A549 (cell line): Measurements from ENCODE around the gene PDCD6IP. TPM values are rescaled to one million over a fixed set of nuclear protein-coding genes. Genes with fewer than 3 reads are reported as not detected.

Experiments used
- ATAC-seq, 2 experiments: fragments of 200-7000 bp in 1 of 2; fragments of >200 bp in 1 of 2; cut with Nextera tagmentation in 1 of 2; cut with Tn5 transposase in 1 of 2; 3 replicates each; pipeline versions ENCODE4 v1.8.0 to v1.9.1; 2018 to 2020; ENCODE audit warnings: mild to moderate bottlenecking in 1 of 2, moderate library complexity in 1 of 2
- CTCF ChIA-PET: fragments of 300-600 bp; sonication (Branson Sonifier 250); formaldehyde crosslinking; extraction: SDS; loops from one replicate; lab custom pipeline; 2021; ENCODE audit warnings: antibody characterized with exemption, inconsistent platforms; lab: Yijun Ruan, JAX
- POLR2A ChIA-PET: fragments of 350-600 bp; formaldehyde crosslinking; extraction: SDS; loops from one replicate; lab custom pipeline; 2021; ENCODE audit warnings: antibody characterized with exemption, inconsistent platforms; lab: Yijun Ruan, JAX
- DNase-seq, 2 experiments: peaks; one replicate each; pipeline versions ENCODE4 v3.0.0 to v3.0.0-alpha.2; 2011 to 2016; ENCODE audit warnings: low read depth in 1 of 2, low spot score in 1 of 2
- FAIRE-seq: peaks from 2 replicates; lab custom pipeline; 2011; peaks lifted over from hg19 to GRCh38; lab: Jason Lieb, UNC
- H3K27ac ChIP-seq, 2 experiments: fragments of >200 bp; sonication (Bioruptor Twin); formaldehyde crosslinking; 3 replicates each; pipeline ENCODE4 v1.5.1; 2016 to 2017
- H3K4me1 ChIP-seq: fragments of >200 bp; sonication (Bioruptor Twin); formaldehyde crosslinking; 3 replicates; pipeline ENCODE4 v1.6.1; 2016
- H3K4me2 ChIP-seq: fragments of >200 bp; sonication (Bioruptor Twin); formaldehyde crosslinking; 3 replicates; pipeline ENCODE4 v1.6.1; 2016
- H3K4me3 ChIP-seq: fragments of >200 bp; sonication (Bioruptor Twin); formaldehyde crosslinking; 3 replicates; pipeline ENCODE4 v1.5.1; 2016
- H3K9me3 ChIP-seq: fragments of >200 bp; sonication (Bioruptor Twin); formaldehyde crosslinking; 3 replicates; pipeline ENCODE4 v1.6.1; 2016
- CHD4 ChIP-seq: fragments of 200-600 bp; sonication (generic); IDR thresholded peaks from 2 replicates; pipeline ENCODE4 v1.6.1; 2016; ENCODE audit warnings: antibody characterized with exemption, mild to moderate bottlenecking, borderline replicate concordance
- FOSL2 ChIP-seq, 2 experiments: fragments of 450-650 bp in 1 of 2; fragments of >200 bp in 1 of 2; sonication (Bioruptor Twin) in 1 of 2; formaldehyde crosslinking; IDR thresholded peaks; 2 replicates each; pipeline versions ENCODE4 v1.5.0 to v1.6.1; 2016 to 2020; ENCODE audit warnings: mild to moderate bottlenecking in 1 of 2, moderate library complexity in 1 of 2
- HES2 ChIP-seq: fragments of >200 bp; sonication (Bioruptor Twin); formaldehyde crosslinking; IDR thresholded peaks from 2 replicates; pipeline ENCODE4 v1.6.1; 2016
- HOXB5 ChIP-seq: fragments of 250-450 bp; sonication (Bioruptor Pico); IDR thresholded peaks from 2 replicates; pipeline ENCODE4 v1.5.0; 2020; ENCODE audit warnings: mild to moderate bottlenecking, moderate library complexity
- JUNB ChIP-seq: fragments of >200 bp; sonication (Bioruptor Twin); formaldehyde crosslinking; IDR thresholded peaks from 2 replicates; pipeline ENCODE4 v1.6.1; 2016
- MAFK ChIP-seq: fragments of 450-650 bp; IDR thresholded peaks from 2 replicates; pipeline ENCODE4 v1.6.1; 2014; ENCODE audit not compliant: partially characterized antibody
- MAZ ChIP-seq: fragments of 150-350 bp; IDR thresholded peaks from 2 replicates; pipeline ENCODE4 v1.6.1; 2014; ENCODE audit warnings: antibody characterized with exemption, low read depth, low read length, borderline replicate concordance
- NPAS2 ChIP-seq: fragments of 250-450 bp; sonication (Bioruptor Pico); IDR thresholded peaks from 2 replicates; pipeline ENCODE4 v1.8.0; 2022; ENCODE audit warnings: mild to moderate bottlenecking, moderate library complexity, borderline replicate concordance
- RAD21 ChIP-seq, 2 experiments: fragments of >200 bp in 1 of 2; sonication (Bioruptor Twin) in 1 of 2; formaldehyde crosslinking in 1 of 2; IDR thresholded peaks in 1 of 2; conservative IDR thresholded peaks in 1 of 2; 2 replicates in 1 of 2; 3 replicates in 1 of 2; pipeline ENCODE4 v1.6.1; 2012 to 2018; ENCODE audit warnings: inconsistent platforms in 1 of 2
- RNF2 ChIP-seq: fragments of 200-600 bp; sonication (generic); IDR thresholded peaks from 2 replicates; pipeline ENCODE4 v1.6.1; 2016; ENCODE audit warnings: low read depth, mild to moderate bottlenecking, antibody characterized with exemption, moderate library complexity, borderline replicate concordance
- TP53 ChIP-seq: fragments of 250-450 bp; sonication (Bioruptor Pico); IDR thresholded peaks from 2 replicates; pipeline ENCODE4 v1.5.0; 2021; ENCODE audit warnings: mild to moderate bottlenecking, moderate library complexity
- ZC3H11A ChIP-seq: fragments of 450-650 bp; IDR thresholded peaks from 2 replicates; pipeline ENCODE4 v1.6.1; 2014; ENCODE audit warnings: antibody characterized with exemption, mild to moderate bottlenecking
- ZSCAN20 ChIP-seq: fragments of 250-450 bp; sonication (Bioruptor Pico); IDR thresholded peaks from 2 replicates; pipeline ENCODE4 v1.8.0; 2022; ENCODE audit warnings: mild to moderate bottlenecking, moderate library complexity
- whole genome bisulfite sequencing: methylation state at CpG from one replicate; pipeline ENCODE4 v1.1.6; 2017; ENCODE audit errors: missing lambda C conversion rate; 5-methylcytosine and 5-hydroxymethylcytosine counted together
- polyA plus RNA-seq, 4 experiments: library from polyadenylated mRNA; depleted of rRNA in 3 of 4; stranded (reverse); fragments of >200 nt; fragmentation: RNase III in 1 of 4; extraction: RNeasy Plus Mini Kit Qiagen cat#74134 plus additional on column Dnase treatment in 1 of 4; gene quantifications; 2 replicates in 3 of 4; 3 replicates in 1 of 4; pipeline ENCODE4 v1.2.3, GENCODE V29; 2011 to 2017
- TF ChIP-seq, protein P1 (sequence below): fragments of >200 bp; sonication (Bioruptor Twin); formaldehyde crosslinking; IDR thresholded peaks from 3 replicates; pipeline ENCODE4 v1.5.1; 2016

PDCD6IP gene
- polyA plus RNA-seq, 2 of the 4 experiments (the other 2 are of a cell fraction), result 145 to 221 TPM

DNA sequence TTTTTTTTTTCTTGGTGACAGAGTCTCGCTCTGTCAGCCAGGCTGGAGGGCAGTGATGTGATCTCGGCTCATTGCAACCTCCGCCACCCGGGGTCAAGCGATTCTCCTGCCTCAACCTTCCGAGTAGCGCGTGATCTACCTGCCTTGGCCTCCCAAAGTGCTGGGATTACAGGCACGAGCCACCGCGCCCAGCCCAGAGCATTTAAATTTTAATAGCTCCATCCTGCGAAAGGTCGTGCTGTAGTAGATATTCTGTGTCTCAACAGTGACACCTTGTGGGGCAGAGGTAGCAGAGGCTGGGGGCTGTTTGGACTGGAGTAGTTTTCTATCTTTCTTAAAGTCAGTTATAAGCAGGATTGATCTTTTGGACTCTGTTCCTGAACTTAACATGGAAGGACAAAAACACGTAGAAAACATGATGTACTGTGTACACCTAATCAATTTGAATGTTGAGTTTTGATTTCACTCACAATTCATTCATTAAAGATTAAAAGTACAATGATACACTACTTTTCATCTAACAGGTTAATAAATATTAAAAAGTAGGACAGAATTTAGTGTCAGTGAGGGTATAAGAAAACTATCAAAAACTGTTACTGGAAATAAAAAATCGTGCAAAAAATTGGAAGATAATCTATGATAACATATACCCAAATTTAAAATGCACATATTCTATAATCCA lies 11.0 kb upstream of the PDCD6IP start (continued):
- TF ChIP-seq, protein P1, sequence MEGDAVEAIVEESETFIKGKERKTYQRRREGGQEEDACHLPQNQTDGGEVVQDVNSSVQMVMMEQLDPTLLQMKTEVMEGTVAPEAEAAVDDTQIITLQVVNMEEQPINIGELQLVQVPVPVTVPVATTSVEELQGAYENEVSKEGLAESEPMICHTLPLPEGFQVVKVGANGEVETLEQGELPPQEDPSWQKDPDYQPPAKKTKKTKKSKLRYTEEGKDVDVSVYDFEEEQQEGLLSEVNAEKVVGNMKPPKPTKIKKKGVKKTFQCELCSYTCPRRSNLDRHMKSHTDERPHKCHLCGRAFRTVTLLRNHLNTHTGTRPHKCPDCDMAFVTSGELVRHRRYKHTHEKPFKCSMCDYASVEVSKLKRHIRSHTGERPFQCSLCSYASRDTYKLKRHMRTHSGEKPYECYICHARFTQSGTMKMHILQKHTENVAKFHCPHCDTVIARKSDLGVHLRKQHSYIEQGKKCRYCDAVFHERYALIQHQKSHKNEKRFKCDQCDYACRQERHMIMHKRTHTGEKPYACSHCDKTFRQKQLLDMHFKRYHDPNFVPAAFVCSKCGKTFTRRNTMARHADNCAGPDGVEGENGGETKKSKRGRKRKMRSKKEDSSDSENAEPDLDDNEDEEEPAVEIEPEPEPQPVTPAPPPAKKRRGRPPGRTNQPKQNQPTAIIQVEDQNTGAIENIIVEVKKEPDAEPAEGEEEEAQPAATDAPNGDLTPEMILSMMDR, result peak; percentile 92
- TF ChIP-seq MAZ (peak; percentile 91; the same call in 1 of the 2 replicates), ZC3H11A (no peak), RNF2 (no peak), ZSCAN20 (CRISPR knock-in tag) (no peak), RAD21 (conservative IDR thresholded peaks at IDR 0.05 in 1 of 2, IDR thresholded peaks at IDR 0.05 in 1 of 2) (peak; percentile 88 to 89)

DNA sequence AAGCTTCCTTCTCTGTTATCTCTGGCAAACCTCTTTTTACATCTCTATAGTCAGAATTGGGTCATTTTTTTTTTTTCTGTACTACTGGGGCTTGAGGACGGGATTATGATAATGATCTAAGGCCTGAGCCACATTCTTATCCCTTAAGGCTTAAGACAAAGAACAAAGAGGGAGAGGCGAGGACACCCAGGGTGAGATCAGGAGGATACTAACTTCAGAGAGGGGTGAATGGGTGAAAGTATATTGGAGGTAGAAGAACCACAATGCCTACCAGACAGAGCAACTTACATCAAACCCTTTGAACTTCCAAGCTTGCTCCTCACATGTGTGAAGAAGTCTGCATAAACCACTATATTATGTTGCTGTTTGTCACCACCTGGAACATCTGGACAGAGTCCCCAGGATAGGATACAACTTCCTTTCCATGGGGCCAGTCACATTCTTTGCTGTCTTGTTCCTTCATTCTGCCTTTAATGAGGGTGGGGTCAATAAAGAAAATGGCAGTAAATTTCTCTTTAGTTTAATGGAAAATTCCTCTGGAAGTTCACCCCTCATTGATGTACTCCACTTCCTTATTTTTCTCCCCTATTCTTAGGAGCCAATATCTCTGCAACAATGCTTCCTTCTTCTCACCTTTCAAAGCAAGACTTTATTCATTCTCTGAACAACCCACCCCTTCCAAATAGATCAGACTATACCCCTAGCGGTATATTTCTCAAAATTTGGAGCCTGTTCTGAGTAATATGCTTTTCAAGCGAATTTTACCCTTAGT lies 9.1 kb upstream of the PDCD6IP start:
- Histone ChIP-seq H3K27ac (peak overlapping the region; percentile 22 to 64; a peak in 4 of 6 replicates), H3K4me2 (peak overlapping the region; percentile 47), H3K4me3 (no peak overlapping the region), H3K4me1 (peaks cover 42% of the 10 kb centered on the region), H3K9me3 (no peaks in the 10 kb centered on the region)
- FAIRE-seq (no peak), ATAC-seq (no peak), DNase-seq (no peak)
- 46% methylated on average over 4 of the region's 4 CpGs for WGBS
- no peak for TF ChIP-seq TP53 (CRISPR knock-in tag)
- TF ChIP-seq RAD21 (conservative IDR thresholded peaks at IDR 0.05 in 1 of 2, IDR thresholded peaks at IDR 0.05 in 1 of 2), result no peak
- TF ChIP-seq HOXB5 (CRISPR knock-in tag), result no peak
- no peak for TF ChIP-seq HES2
- ChIA-PET CTCF (interaction anchor here (0.6 to 4.0 kb wide), 5 partner anchors 10 to 658 kb away, joined by 3 to 30 read pairs (median 4); no protein-coding TSS in a partner anchor), POLR2A (interaction anchor here (0.7 kb wide), 1 partner anchor 9 kb away, joined by 3 read pairs; the partner anchor contains the start of gene PDCD6IP)

DNA sequence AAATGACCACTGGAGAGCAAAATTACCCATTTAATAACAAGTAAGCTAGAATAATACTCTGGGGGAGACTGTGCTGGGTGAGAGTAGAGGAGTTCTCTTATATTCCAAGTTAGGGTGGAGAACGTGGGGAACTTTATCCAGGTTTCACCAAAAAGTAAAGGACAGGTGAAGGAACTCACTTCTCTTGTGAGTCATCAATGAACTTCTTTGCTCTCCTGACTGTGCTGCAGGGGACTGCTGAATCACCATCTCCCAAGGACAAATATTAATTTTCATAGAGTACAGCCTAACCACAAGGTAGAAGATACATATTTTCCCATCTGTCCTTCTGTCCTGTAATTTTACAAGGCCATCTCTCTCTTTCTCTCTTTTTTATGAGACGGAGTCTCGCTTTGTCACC lies 8.3 kb upstream of the PDCD6IP start:
- Histone ChIP-seq H3K4me1 (peaks cover 42% of the 10 kb centered on the region), H3K27ac (peak overlapping the region; percentile 53 to 64), H3K4me2 (peak overlapping the region; percentile 47), H3K9me3 (no peaks in the 10 kb centered on the region), H3K4me3 (no peak overlapping the region)
- CTCF ChIA-PET, result interaction anchor here (0.8 to 4.0 kb wide), 3 partner anchors 13 to 716 kb away, joined by 3 to 30 read pairs (median 3); no protein-coding TSS in a partner anchor
- DNase-seq, result peak; percentile 18 to 25
- peak; percentile 17 to 57; a peak in 4 of 6 replicates for ATAC-seq
- POLR2A ChIA-PET, result no interaction called here
- FAIRE-seq, result no peak
- TF ChIP-seq CHD4, result no peak
- TF ChIP-seq MAFK, result peak; percentile 1
- TF ChIP-seq NPAS2 (CRISPR knock-in tag), result no peak
- TF ChIP-seq FOSL2 (IDR thresholded peaks at IDR 0.05), result no peak
- peak; percentile 71 for TF ChIP-seq FOSL2 (CRISPR knock-in tag; IDR thresholded peaks at IDR 0.05)
- TF ChIP-seq JUNB, result 0 out of 2 replicates have a peak, but pooled peaks have one; percentile 25
- 66% methylated on average over 3 of the region's 3 CpGs for WGBS
